ENCODE measurements around the gene S100A2. TPM values are rescaled to one million over a fixed set of nuclear protein-coding genes. Genes with fewer than 3 reads are reported as not detected.

The S100A2 gene
- polyA plus RNA-seq, 2 of the 4 experiments (the other 2 are of a cell fraction): 5.1 to 15.9 TPM

- H3K9me3 ChIP-seq: no peaks in the 10 kb centered on the region
- no peak overlapping the region for H3K4me2 ChIP-seq
- no peak for ATAC-seq
Measured at GRCh38 chr1:153599847-153600246, 34.2 kb upstream of the S100A2 start.

GRCh38 chr1:153598309-153599172, 32.9 kb upstream of the S100A2 start:
- TF ChIP-seq SREBF2 (IDR thresholded peaks at IDR 0.05): no peak
- TF ChIP-seq BHLHE40 (IDR thresholded peaks at IDR 0.05; ENCODE audit: low read depth, low read length): no peak
- no peak for TF ChIP-seq HOXB13 (CRISPR knock-in tag; IDR thresholded peaks at IDR 0.05; ENCODE audit: low read depth)
- no peak for TF ChIP-seq RARB (CRISPR knock-in tag; IDR thresholded peaks at IDR 0.05)
- TF ChIP-seq POLR2A (IDR thresholded peaks at IDR 0.05; ENCODE audit: low read length): no peak
- no peak for TF ChIP-seq EP300 (IDR thresholded peaks at IDR 0.05)
- TF ChIP-seq ZSCAN20 (CRISPR knock-in tag; IDR thresholded peaks at IDR 0.05): no peak
- TF ChIP-seq EHMT2 (IDR thresholded peaks at IDR 0.05; ENCODE audit: low read depth): no peak
- TF ChIP-seq MAZ (IDR thresholded peaks at IDR 0.05; ENCODE audit: borderline replicate concordance, low read depth, low read length): no peak
- no peak for TF ChIP-seq FOXS1 (CRISPR knock-in tag; IDR thresholded peaks at IDR 0.05)
- TF ChIP-seq SMC3 (IDR thresholded peaks at IDR 0.05): no peak
- no peak for TF ChIP-seq ZFP36 (IDR thresholded peaks at IDR 0.05; ENCODE audit: borderline replicate concordance, partially characterized antibody)
- no peak overlapping the region for H3K4me2 ChIP-seq
- no peak overlapping the region for H3K27ac ChIP-seq
- ATAC-seq (no peak; a peak in 2 of 6 replicates), DNase-seq (ENCODE audit: low read depth in 1 of 2, low spot score in 1 of 2) (no peak), FAIRE-seq (no peak)
- H3K4me1 ChIP-seq: peaks cover 9% of the 10 kb centered on the region
- ChIA-PET CTCF (interaction anchor here (0.9 to 8.1 kb wide), 9 partner anchors 9 to 79 kb away, joined by 3 to 41 read pairs (median 3); partner anchors contain the start of gene S100A13), POLR2A (interaction anchor here (0.6 to 0.9 kb wide), 3 partner anchors 9 to 35 kb away, joined by 3 to 4 read pairs (median 3); partner anchors contain the start of genes CHTOP and S100A16)
- WGBS (ENCODE audit: missing lambda C conversion rate): 89% methylated on average over 7 of the region's 7 CpGs
- H3K9me3 ChIP-seq: no peaks in the 10 kb centered on the region
- no peak overlapping the region for H3K4me3 ChIP-seq

More at GRCh38 chr1:153599847-153600246, 34.2 kb upstream of the S100A2 start:
- 89% methylated on average over 7 of the region's 7 CpGs for WGBS (ENCODE audit: missing lambda C conversion rate)
- TF ChIP-seq ZC3H11A (IDR thresholded peaks at IDR 0.05): no peak
- no peak for TF ChIP-seq RAD21 (conservative IDR thresholded peaks at IDR 0.05 in 1 of 2, IDR thresholded peaks at IDR 0.05 in 1 of 2)
- TF ChIP-seq BHLHE40 (IDR thresholded peaks at IDR 0.05; ENCODE audit: low read depth, low read length): no peak
- TF ChIP-seq ATOH8 (CRISPR knock-in tag; IDR thresholded peaks at IDR 0.05; ENCODE audit: low read depth): no peak
- no peak for TF ChIP-seq TFCP2L1 (CRISPR knock-in tag; IDR thresholded peaks at IDR 0.05)
- TF ChIP-seq ZNF302 (CRISPR knock-in tag; IDR thresholded peaks at IDR 0.05): no peak
- TF ChIP-seq REST (IDR thresholded peaks at IDR 0.05): no peak
- no peak for TF ChIP-seq TP53 (CRISPR knock-in tag; IDR thresholded peaks at IDR 0.05)
- TF ChIP-seq, protein P1, sequence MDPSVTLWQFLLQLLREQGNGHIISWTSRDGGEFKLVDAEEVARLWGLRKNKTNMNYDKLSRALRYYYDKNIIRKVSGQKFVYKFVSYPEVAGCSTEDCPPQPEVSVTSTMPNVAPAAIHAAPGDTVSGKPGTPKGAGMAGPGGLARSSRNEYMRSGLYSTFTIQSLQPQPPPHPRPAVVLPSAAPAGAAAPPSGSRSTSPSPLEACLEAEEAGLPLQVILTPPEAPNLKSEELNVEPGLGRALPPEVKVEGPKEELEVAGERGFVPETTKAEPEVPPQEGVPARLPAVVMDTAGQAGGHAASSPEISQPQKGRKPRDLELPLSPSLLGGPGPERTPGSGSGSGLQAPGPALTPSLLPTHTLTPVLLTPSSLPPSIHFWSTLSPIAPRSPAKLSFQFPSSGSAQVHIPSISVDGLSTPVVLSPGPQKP (IDR thresholded peaks at IDR 0.05; ENCODE audit: low read depth, low read length): no peak
- no peak for TF ChIP-seq EHMT2 (IDR thresholded peaks at IDR 0.05; ENCODE audit: low read depth)
- TF ChIP-seq CHD2 (IDR thresholded peaks at IDR 0.05; ENCODE audit: low read length, partially characterized antibody): no peak
- TF ChIP-seq, protein P2, sequence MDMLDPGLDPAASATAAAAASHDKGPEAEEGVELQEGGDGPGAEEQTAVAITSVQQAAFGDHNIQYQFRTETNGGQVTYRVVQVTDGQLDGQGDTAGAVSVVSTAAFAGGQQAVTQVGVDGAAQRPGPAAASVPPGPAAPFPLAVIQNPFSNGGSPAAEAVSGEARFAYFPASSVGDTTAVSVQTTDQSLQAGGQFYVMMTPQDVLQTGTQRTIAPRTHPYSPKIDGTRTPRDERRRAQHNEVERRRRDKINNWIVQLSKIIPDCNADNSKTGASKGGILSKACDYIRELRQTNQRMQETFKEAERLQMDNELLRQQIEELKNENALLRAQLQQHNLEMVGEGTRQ (IDR thresholded peaks at IDR 0.05): no peak
- TF ChIP-seq SMC3 (IDR thresholded peaks at IDR 0.05): no peak
- Histone ChIP-seq H3K4me1 (peaks cover 9% of the 10 kb centered on the region), H3K4me3 (no peak overlapping the region), H3K27ac (no peak overlapping the region)
- POLR2A ChIA-PET: no interaction called here
- no peak for FAIRE-seq
- CTCF ChIA-PET: interaction anchor here (0.7 to 8.1 kb wide), 9 partner anchors 11 to 80 kb away, joined by 3 to 41 read pairs (median 3); partner anchors contain the start of gene S100A13
- no peak for DNase-seq (ENCODE audit: low read depth in 1 of 2, low spot score in 1 of 2)

Measured in A549 (cell line).